GM12872 (cell line): Measurements from ENCODE around the gene NKX2-3.

ENCODE experiments used
- TF ChIP-seq, protein P1 (sequence below): IDR thresholded peaks from 3 replicates; pipeline ENCODE4 v1.5.1; 2011; ENCODE audit warnings: low read depth, mild to moderate bottlenecking, low read length, moderate library complexity; ENCODE audit not compliant: insufficient read depth

The NKX2-3 gene

DNA sequence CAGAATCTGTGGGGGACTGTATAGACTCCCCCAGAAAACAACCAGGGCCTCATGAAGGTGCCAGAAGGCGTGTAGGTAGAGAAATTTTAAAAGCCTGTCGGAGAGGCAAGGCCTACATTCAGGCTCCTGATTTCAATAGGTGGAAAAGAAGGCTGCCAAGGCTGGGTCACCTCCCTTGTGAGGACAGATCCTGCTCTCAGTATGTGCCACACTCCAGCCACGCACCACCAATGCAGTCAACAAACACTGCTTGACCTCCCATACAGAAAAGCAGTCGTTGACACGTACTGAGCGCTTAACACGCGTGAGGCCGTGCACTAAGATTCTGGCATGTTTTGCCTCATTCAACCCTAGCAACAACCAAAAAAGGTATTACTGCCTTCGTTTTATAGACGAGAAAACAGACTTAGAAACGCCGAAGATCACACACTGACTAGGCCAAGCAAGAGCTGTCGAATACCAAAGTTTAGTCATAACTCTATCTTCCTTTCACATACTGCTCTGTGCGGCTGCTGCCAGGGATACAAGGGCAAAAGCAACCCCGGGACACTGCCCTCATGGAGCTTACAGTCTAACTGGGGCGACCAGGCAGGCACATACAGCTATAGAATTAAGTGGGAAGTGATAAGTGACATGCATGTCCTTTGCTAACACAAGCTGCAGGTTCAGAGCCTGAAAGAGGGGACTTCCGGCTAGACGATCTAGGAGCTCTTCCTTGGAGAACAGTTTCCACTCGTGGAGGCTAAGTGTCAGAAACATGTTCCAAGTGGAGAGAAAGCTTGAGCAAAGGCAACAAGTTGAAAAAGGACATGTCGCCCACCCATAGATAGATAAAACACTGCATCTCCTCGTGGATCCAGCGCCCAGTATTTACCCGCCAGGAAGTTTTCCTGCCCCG lies 797 bp upstream of the NKX2-3 start:
- TF ChIP-seq, protein P1, sequence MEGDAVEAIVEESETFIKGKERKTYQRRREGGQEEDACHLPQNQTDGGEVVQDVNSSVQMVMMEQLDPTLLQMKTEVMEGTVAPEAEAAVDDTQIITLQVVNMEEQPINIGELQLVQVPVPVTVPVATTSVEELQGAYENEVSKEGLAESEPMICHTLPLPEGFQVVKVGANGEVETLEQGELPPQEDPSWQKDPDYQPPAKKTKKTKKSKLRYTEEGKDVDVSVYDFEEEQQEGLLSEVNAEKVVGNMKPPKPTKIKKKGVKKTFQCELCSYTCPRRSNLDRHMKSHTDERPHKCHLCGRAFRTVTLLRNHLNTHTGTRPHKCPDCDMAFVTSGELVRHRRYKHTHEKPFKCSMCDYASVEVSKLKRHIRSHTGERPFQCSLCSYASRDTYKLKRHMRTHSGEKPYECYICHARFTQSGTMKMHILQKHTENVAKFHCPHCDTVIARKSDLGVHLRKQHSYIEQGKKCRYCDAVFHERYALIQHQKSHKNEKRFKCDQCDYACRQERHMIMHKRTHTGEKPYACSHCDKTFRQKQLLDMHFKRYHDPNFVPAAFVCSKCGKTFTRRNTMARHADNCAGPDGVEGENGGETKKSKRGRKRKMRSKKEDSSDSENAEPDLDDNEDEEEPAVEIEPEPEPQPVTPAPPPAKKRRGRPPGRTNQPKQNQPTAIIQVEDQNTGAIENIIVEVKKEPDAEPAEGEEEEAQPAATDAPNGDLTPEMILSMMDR, result no peak

DNA sequence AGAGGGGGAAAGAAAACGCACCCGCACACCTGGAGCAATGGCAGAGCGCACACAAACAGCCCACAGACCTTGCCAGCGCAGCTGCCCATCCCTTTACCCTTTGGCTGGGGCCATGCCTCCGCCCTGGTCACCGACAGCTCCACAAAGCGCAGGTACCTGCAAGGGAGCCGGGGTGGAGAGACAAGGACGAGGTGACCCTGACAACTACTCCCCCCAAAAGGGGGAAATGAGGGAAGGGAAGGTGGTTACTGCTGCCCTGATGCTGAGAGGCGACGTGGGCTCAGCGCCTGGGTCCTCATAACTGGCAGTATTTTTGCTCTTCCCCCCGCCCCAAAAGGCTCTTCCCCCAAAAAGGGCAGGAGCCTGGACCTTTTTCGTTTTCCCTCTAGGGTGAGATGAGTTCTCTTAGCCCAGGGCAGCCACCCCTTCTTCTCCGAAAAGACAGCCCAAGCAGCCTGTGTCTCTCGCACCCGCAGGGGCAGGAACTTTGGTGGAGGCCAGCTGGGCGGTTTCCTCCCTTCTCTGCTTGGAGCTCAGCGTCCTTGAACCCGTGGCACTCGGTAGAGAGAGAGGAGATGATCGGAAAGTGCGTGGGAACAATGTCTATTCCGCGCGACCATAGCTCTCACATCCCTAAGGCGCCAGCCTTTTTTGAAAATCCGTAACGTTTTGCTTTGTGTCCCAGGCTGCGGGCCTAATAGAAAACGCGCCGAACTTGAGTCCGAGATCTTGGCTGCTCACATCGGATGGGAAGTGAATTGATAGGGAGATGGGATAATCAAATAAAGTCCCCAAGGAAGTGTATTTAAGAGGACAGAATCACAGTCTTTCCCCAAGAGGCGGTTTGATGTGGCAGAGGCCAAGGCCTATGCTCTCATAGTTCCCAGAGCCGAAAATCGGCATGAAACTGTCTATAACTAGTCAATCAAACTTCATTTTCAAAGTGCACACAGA lies 1.0 kb downstream of the NKX2-3 start:
- TF ChIP-seq, protein P1, result no peak

DNA sequence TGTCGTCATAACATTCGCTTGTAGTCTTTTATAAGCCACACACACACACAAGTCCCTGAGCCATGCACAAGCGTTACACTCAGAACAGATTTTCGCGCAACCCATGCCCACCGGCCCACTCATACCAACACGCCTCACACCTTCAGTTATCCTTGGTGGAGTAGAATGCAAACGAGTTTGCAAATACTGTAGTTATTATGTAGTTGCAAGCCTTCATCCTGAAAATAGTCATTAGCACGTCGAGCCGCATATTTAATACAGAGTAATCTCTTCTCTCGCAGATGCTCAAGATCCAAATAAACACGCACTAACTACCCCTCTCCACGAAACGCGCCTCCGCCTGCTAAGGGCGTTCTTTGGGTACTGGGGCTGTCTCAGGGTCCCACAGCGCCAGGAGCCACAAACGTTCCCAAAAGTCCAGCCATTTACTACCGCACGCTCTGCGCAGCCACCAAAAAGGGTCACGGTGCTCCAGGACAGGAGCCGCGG lies 1.8 kb downstream of the NKX2-3 start:
- TF ChIP-seq, protein P1, result no peak

DNA sequence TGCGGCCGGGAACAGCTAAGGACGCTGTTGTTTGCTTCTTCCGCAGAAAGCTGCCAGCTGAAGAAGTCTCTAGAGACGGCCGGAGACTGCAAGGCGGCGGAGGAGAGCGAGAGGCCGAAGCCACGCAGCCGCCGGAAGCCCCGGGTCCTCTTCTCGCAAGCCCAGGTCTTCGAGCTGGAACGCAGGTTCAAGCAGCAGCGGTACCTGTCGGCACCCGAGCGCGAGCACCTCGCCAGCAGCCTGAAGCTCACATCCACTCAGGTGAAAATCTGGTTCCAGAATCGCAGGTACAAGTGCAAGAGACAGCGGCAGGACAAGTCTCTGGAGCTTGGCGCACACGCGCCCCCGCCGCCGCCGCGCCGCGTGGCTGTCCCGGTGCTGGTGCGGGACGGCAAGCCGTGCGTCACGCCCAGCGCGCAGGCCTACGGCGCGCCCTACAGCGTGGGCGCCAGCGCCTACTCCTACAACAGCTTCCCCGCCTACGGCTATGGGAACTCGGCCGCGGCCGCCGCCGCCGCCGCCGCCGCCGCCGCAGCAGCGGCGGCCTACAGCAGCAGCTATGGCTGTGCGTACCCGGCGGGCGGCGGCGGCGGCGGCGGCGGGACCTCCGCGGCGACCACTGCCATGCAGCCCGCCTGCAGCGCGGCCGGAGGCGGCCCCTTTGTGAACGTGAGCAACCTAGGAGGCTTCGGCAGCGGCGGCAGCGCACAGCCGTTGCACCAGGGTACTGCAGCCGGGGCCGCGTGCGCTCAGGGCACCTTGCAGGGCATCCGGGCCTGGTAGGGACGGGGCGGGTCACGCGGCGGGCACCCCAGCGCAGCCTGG lies 2.4 kb downstream of the NKX2-3 start:
- TF ChIP-seq, protein P1, result no peak

DNA sequence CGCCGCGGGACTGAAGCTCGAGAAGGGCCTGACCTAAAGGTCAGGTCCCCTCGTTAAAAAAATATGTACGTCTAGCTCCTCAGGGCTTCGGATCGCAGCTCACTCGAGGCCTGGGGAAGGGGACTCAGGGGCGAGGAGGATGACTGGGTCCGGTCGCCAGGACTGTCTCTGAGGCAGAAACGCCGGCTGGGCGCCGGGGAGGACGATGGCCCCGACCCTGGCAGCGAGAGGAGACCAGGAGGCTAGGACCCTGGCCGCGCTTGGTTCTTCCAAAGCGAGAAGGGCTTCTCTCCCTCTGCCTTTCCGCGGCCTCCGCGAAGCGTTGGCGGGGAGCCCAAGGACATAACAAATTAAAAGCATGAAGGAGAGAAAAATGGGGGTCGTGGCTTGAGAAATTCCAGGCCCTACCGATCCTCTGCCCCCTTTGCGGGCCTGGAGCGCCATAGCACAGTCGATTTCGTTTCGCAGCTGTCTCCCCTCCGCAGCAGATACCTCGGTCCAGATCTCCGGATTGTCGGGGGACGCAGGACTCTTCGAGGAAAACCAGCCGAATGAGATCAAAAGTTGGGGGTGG lies 3.1 kb downstream of the NKX2-3 start:
- TF ChIP-seq, protein P1, result no peak

DNA sequence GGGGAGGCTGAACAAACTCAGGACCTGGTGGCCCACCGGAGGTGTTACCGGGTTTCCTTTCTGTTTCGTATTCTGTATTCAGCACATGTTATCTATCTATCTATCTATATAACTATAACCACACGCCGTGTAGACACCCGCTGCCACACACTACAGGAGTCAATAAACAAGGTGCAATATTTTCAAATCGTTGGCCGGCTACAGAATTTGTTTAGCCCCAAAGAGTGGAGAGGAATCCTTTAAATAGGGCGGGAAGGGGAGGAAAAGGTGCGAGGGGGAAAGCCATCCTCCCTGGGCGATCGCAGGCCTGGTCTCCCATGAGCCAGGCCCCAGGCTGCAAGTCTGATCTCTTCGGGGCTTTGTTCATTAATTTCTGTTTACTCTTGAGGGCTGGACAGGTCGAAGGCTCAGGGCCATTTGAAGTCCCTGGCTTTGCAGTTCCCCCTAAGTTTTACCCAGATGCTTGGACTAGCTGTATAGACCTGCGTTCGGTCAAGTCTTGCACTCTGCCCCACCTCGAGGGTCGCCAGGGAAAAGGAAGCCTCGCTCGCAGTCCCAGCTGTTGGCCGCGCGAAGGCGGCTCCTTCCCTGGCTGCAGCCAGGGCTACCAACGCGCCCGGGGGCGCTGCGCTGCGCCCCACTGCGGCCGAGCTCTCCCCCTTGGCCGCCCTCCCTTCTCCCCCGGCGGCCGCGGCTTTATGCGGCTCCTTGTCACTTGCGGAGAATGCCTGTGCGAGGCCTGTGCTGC lies 3.8 kb downstream of the NKX2-3 start:
- TF ChIP-seq, protein P1, result 0 out of 3 replicates have a peak, but pooled peaks have one; percentile 7
